ENCODE results near the gene TMEM184C.

DNA sequence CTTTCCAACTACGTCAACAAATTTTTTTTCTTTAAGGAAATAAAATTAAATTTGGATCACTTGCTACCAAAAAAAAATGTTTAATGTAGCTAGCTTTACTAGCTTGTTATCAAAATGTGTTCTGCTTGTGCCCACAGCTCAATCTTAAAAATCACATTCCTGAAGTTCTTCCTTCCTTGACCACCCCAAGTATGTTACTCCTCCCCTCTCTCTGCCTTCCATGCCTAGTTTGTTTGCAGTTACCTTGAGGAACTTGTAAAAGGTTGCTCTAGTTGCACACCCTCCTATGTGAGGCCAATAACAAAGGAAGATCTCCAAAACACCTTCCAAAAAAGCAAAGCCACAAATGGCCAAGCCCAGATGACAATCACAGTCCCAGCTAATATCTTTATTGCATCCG is 19.6 kb upstream of the TMEM184C start:
- TF ChIP-seq, protein P1, sequence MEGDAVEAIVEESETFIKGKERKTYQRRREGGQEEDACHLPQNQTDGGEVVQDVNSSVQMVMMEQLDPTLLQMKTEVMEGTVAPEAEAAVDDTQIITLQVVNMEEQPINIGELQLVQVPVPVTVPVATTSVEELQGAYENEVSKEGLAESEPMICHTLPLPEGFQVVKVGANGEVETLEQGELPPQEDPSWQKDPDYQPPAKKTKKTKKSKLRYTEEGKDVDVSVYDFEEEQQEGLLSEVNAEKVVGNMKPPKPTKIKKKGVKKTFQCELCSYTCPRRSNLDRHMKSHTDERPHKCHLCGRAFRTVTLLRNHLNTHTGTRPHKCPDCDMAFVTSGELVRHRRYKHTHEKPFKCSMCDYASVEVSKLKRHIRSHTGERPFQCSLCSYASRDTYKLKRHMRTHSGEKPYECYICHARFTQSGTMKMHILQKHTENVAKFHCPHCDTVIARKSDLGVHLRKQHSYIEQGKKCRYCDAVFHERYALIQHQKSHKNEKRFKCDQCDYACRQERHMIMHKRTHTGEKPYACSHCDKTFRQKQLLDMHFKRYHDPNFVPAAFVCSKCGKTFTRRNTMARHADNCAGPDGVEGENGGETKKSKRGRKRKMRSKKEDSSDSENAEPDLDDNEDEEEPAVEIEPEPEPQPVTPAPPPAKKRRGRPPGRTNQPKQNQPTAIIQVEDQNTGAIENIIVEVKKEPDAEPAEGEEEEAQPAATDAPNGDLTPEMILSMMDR (IDR thresholded peaks at IDR 0.05), result no peak
- no peak for TF ChIP-seq POLR2A (IDR thresholded peaks at IDR 0.05)
